Left ventricle myocardium inferior (tissue), 1 donor: ENCODE results near the gene ADAM33. TPM values are rescaled to one million over a fixed set of nuclear protein-coding genes. Genes with fewer than 3 reads are reported as not detected.
A peak's percentile ranks its signal among the peaks of the same experiment; 100 is the strongest.

ENCODE experiments used
- DNase-seq: peaks from one replicate; pipeline ENCODE4 v3.0.0-alpha.2; 2020
- H3K27ac ChIP-seq: fragments of 200-600 bp; replicated peaks from 2 replicates; pipeline ENCODE4 v1.8.0; 2021
- H3K27me3 ChIP-seq: fragments of 200-600 bp; 2 replicates; pipeline ENCODE4 v1.8.0; 2021; ENCODE audit warnings: low read depth
- H3K36me3 ChIP-seq: fragments of 200-600 bp; 2 replicates; pipeline ENCODE4 v1.8.0; 2021
- H3K4me1 ChIP-seq: fragments of 200-600 bp; 2 replicates; pipeline ENCODE4 v1.8.0; 2021
- H3K4me3 ChIP-seq: fragments of 200-600 bp; 2 replicates; pipeline ENCODE4 v1.8.0; 2021; ENCODE audit warnings: mild to moderate bottlenecking, moderate library complexity
- H3K9me3 ChIP-seq: fragments of 200-600 bp; replicated peaks from 2 replicates; pipeline ENCODE4 v1.8.0; 2021
- intact Hi-C: fragments of 100-400 bp; cut with micrococcal nuclease; formaldehyde crosslinking; loops from one replicate; pipeline ENCODE4 v1.11.0; 2022
- long read RNA-seq: library from polyadenylated mRNA; unstranded; transcript quantifications from one replicate; pipeline ENCODE4 v2.0.0, GENCODE V29; 2021
- total RNA-seq: library from RNA; stranded (reverse); fragmentation: NEBNext Ultra II Directional; extraction: Animal tissue kit (Norgen Biotek cat#: 25700); gene quantifications from one replicate; pipeline ENCODE4 v1.2.1, GENCODE V29; 2021
- TF ChIP-seq, protein P1 (sequence below): fragments of 200-600 bp; IDR thresholded peaks from 2 replicates; pipeline ENCODE4 v1.8.0; 2021; ENCODE audit warnings: antibody characterized with exemption, mild to moderate bottlenecking, borderline replicate concordance
- donor health status: DM: no; HTN: yes; CAD: no; lungs with severe emphysema.

Gene ADAM33
- 10.8 TPM for total RNA-seq
- long read RNA-seq, partial matches to known transcripts: 9 of 27 reads
- long read RNA-seq, other reads (novel, unspliced or antisense): 18 of 27 reads

- H3K4me3 ChIP-seq: peak within 1 kb of the TSS; percentile 72
- peaks cover 38% of the 10 kb centered on the region for H3K27me3 ChIP-seq
- no peaks in the 10 kb centered on the region for H3K9me3 ChIP-seq
- no peaks in the 10 kb centered on the region for H3K36me3 ChIP-seq
- H3K27ac ChIP-seq: peak within 1 kb of the TSS; percentile 83
- intact Hi-C loops: no loop called here
- peaks cover 47% of the 10 kb centered on the region for H3K4me1 ChIP-seq
- peak; percentile 64 for DNase-seq
- TF ChIP-seq, protein P1, sequence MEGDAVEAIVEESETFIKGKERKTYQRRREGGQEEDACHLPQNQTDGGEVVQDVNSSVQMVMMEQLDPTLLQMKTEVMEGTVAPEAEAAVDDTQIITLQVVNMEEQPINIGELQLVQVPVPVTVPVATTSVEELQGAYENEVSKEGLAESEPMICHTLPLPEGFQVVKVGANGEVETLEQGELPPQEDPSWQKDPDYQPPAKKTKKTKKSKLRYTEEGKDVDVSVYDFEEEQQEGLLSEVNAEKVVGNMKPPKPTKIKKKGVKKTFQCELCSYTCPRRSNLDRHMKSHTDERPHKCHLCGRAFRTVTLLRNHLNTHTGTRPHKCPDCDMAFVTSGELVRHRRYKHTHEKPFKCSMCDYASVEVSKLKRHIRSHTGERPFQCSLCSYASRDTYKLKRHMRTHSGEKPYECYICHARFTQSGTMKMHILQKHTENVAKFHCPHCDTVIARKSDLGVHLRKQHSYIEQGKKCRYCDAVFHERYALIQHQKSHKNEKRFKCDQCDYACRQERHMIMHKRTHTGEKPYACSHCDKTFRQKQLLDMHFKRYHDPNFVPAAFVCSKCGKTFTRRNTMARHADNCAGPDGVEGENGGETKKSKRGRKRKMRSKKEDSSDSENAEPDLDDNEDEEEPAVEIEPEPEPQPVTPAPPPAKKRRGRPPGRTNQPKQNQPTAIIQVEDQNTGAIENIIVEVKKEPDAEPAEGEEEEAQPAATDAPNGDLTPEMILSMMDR: no peak
Measured at GRCh38 chr20:3681931-3682781, at the start of gene ADAM33. Gene ADAM33, minus strand, starts transcription at chr20:3682010. Its CDS starts 6 bp downstream, at chr20:3682004.

DNA sequence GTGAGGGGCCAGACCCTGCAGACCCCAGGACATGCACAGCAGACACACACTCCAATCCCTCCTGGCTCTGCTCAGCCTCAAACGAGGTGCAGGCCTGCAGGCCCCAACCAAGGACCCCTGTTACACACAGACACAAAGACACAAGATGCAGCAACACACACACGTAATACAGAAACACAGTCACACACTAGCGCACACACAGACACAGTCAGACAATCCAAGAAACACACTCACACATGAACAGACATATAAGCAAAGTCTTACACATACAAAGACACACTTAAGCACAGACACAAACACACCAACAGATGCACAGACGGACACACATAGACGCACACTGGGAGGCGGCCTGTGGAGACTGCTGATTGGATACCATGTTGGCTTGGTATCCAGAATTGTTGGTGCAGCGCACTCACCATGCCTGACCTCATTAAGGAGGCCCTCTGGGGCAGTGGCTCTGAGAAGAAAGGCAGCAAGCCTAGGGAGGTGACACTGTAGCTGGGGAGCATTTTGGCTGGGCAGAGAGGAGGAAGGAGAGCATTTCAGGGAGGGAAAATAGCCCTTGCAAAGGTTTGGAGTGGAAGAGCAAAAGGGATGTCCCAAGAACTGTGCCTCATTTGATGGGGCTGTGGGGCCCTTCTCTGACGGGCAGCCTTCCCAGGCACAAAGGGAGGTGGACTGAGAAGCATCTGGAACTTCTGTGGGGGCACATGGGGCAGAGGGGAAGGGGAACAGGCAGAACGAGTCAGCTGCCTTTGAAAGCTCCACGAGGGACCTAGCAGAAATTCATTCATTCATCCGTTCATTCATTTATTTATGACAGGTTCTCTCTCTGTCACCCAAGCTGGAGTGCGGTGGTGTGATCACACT, 49.2 kb upstream of the ADAM33 start:
- Histone ChIP-seq H3K27ac (peak overlapping the region; percentile 95), H3K4me1 (peaks cover 87% of the 10 kb centered on the region), H3K9me3 (no peaks in the 10 kb centered on the region), H3K27me3 (peaks cover 55% of the 10 kb centered on the region), H3K4me3 (no peak overlapping the region), H3K36me3 (no peaks in the 10 kb centered on the region)
- no peak for DNase-seq
- intact Hi-C loops: no loop called here
- TF ChIP-seq, protein P1: no peak

DNA sequence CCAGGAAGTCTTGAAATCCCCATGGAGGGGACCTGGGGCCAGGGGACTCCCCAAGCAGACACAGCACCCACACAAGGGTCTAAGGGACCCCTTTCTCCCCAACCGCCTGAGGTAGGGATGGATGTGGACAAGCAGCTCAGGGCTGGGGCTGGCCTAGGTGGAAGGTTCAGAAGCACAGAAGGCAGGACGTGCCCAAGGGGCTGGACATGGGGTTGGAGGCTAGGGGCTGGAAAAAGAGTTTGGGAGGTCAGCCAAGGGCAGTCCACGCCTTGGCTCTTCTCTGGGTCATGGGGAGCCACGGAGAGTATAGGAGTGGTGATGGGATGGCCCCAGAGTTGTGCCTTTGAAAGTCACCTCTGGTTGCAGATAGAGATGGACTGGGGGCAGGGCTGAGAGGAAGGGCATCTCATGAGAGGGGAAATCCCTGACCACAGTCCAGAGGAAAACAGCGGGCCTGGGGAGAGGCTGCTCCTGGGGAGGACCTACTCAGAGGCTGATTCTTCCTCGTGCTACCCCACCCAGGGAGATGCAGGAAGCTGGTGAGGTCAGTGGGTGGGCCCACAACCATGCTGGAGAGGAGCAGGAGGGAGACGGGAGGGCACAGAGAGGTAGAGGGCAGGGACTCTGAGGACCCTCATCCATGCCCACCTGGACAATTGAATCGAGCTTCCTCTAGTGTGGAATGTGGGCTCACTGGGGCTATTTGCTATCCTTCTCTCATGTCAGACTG, 48.2 kb upstream of the ADAM33 start:
- peak overlapping the region; percentile 95 for H3K27ac ChIP-seq
- intact Hi-C loops: no loop called here
- peaks cover 64% of the 10 kb centered on the region for H3K27me3 ChIP-seq
- DNase-seq: peak; percentile 54
- TF ChIP-seq, protein P1: no peak
- H3K4me1 ChIP-seq: peaks cover 82% of the 10 kb centered on the region
- no peak overlapping the region for H3K4me3 ChIP-seq
- H3K9me3 ChIP-seq: no peaks in the 10 kb centered on the region
- H3K36me3 ChIP-seq: no peaks in the 10 kb centered on the region

DNA sequence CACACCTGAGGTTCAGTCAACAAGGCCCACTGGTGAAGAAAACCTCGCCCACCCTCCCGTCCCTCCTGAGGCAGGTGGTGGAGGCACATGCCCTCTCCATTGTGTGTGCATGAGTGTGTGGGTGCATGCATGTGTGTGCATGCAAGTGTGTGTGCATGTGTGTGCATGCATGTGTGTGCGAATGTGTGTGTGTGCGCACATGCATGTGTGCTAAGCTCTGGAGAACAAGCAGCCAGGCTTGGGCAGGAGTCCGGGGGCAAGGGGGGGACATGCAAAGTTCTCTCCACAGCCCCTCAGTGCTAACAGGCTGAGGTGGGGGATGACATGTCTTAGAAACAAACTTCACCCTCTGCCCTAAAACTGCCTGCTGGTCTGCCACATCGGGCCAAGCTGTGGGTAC, 47.6 kb upstream of the ADAM33 start:
- no peak for DNase-seq
- H3K36me3 ChIP-seq: no peaks in the 10 kb centered on the region
- H3K27ac ChIP-seq: peak overlapping the region; percentile 95
- H3K4me3 ChIP-seq: no peak overlapping the region
- H3K9me3 ChIP-seq: no peaks in the 10 kb centered on the region
- peaks cover 64% of the 10 kb centered on the region for H3K27me3 ChIP-seq
- H3K4me1 ChIP-seq: peaks cover 78% of the 10 kb centered on the region
- intact Hi-C loops: no loop called here
- TF ChIP-seq, protein P1: no peak

GRCh38 chr20:3728876-3729275, 47.1 kb upstream of the ADAM33 start:
- peaks cover 64% of the 10 kb centered on the region for H3K27me3 ChIP-seq
- H3K27ac ChIP-seq: peak overlapping the region; percentile 95
- peaks cover 73% of the 10 kb centered on the region for H3K4me1 ChIP-seq
- intact Hi-C loops: no loop called here
- H3K36me3 ChIP-seq: no peaks in the 10 kb centered on the region
- H3K9me3 ChIP-seq: no peaks in the 10 kb centered on the region
- H3K4me3 ChIP-seq: no peak overlapping the region
- TF ChIP-seq, protein P1: no peak
- no peak for DNase-seq
